Measurements from ENCODE around the gene ADGRB2.

DNA sequence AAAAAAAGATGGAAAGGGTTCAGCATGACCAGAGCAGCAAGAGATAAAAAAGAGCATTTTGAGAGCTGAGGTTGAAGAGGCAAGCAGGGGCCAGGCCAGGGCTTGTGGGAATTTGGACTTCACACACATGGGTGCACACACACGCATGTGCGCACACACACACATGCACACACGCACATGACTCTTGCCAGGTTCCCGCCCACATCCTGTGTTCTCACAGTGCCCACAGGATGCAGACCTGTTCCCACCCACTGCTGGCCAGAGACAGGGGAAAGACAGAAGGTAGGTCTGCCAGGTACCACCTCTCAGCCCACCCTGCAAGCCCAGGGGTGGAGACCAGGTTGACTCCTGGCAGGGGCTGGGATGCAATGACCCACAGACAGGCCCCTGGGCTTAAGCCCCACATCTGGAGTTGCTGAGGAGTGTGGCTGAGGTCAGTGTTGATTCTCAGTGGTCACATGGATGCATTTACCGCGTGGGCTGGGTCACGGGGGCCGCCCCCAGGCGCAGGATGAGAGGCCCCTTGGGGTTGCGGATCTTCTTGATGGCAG lies 64.7 kb downstream of the ADGRB2 start:
- TF ChIP-seq EP300 (IDR thresholded peaks at IDR 0.05): no peak
- TF ChIP-seq, protein P1, sequence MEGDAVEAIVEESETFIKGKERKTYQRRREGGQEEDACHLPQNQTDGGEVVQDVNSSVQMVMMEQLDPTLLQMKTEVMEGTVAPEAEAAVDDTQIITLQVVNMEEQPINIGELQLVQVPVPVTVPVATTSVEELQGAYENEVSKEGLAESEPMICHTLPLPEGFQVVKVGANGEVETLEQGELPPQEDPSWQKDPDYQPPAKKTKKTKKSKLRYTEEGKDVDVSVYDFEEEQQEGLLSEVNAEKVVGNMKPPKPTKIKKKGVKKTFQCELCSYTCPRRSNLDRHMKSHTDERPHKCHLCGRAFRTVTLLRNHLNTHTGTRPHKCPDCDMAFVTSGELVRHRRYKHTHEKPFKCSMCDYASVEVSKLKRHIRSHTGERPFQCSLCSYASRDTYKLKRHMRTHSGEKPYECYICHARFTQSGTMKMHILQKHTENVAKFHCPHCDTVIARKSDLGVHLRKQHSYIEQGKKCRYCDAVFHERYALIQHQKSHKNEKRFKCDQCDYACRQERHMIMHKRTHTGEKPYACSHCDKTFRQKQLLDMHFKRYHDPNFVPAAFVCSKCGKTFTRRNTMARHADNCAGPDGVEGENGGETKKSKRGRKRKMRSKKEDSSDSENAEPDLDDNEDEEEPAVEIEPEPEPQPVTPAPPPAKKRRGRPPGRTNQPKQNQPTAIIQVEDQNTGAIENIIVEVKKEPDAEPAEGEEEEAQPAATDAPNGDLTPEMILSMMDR (IDR thresholded peaks at IDR 0.05): no peak

Measured in suprapubic skin (tissue), 3 donors.